ENCODE results near the gene KHK.

Gene KHK

GRCh38 chr2:27130396-27130795 is 43.8 kb downstream of the KHK start:
- DNase-seq = no peak

- DNase-seq = no peak
Observed at GRCh38 chr2:27131429-27131828, 44.9 kb downstream of the KHK start.

- no peak for DNase-seq
Observed at GRCh38 chr2:27133195-27133875, 46.8 kb downstream of the KHK start.

- peak; percentile 92 for DNase-seq
Observed at GRCh38 chr2:27133905-27134780, 47.6 kb downstream of the KHK start, which contains the start of gene PREB. Gene PREB, minus strand, starts transcription at chr2:27134636. Its CDS starts 215 bp downstream, at chr2:27134421.

GRCh38 chr2:27134781-27135477 is 48.4 kb downstream of the KHK start:
- DNase-seq = no peak

- DNase-seq = no peak
Observed at GRCh38 chr2:27135478-27135955, 48.9 kb downstream of the KHK start.

GRCh38 chr2:27136751-27137150 is 50.2 kb downstream of the KHK start:
- no peak for DNase-seq

GRCh38 chr2:27137322-27137935 is 50.9 kb downstream of the KHK start:
- DNase-seq = no peak

GRCh38 chr2:27138111-27138510 is 51.5 kb downstream of the KHK start:
- no peak for DNase-seq

GRCh38 chr2:27139310-27139709 is 52.7 kb downstream of the KHK start, which contains the start of gene PRR30:
Gene PRR30, minus strand, starts transcription at chr2:27139410. Its CDS starts 1,081 bp downstream, at chr2:27138329.
- DNase-seq = no peak

GRCh38 chr2:27143285-27143684 is 56.7 kb downstream of the KHK start:
- no peak for DNase-seq

GRCh38 chr2:27145682-27146081 is 59.1 kb downstream of the KHK start:
- DNase-seq = no peak

- no peak for DNase-seq
Observed at GRCh38 chr2:27147935-27148334, 61.4 kb downstream of the KHK start.

- DNase-seq = no peak
Observed at GRCh38 chr2:27148801-27149439, 62.3 kb downstream of the KHK start, which contains the start of gene TCF23. Gene TCF23, plus strand, starts transcription at chr2:27149004. Its CDS starts 130 bp downstream, at chr2:27149134.

GRCh38 chr2:27149570-27150405 is 63.2 kb downstream of the KHK start:
- DNase-seq = no peak

Measured in fibroblast of skin of back (primary cell).